Measurements from ENCODE around the gene ARHGAP11A. TPM values are rescaled to one million over a fixed set of nuclear protein-coding genes. Genes with fewer than 3 reads are reported as not detected.

Gene ARHGAP11A
- total RNA-seq, 1 donor from 2014 or later: 1.1 TPM

- TF ChIP-seq CTCF (IDR thresholded peaks at IDR 0.05; ENCODE audit: insufficient read depth, low read length, severe bottlenecking): no peak
These were observed 41.2 kb downstream of the ARHGAP11A start for GRCh38 chr15:32656496-32656895.

GRCh38 chr15:32657198-32657883 is 42.0 kb downstream of the ARHGAP11A start:
- Histone ChIP-seq H3K4me3 (ENCODE audit: low read depth, low read length) (no peak overlapping the region), H3K36me3 (ENCODE audit: control insufficient read depth, insufficient read depth, low read length) (no peaks in the 10 kb centered on the region), H3K27me3 (ENCODE audit: control insufficient read depth, insufficient read depth, low read length) (no peaks in the 10 kb centered on the region)
- DNase-seq (ENCODE audit: low read depth) (peak; percentile 84), FAIRE-seq (no peak)
- TF ChIP-seq CTCF (IDR thresholded peaks at IDR 0.05; ENCODE audit: insufficient read depth, low read length, severe bottlenecking): peak; percentile 52

More at GRCh38 chr15:32656496-32656895, 41.2 kb downstream of the ARHGAP11A start:
- H3K4me3 ChIP-seq (ENCODE audit: low read depth, low read length): no peak overlapping the region
- H3K36me3 ChIP-seq (ENCODE audit: control insufficient read depth, insufficient read depth, low read length): no peaks in the 10 kb centered on the region
- H3K27me3 ChIP-seq (ENCODE audit: control insufficient read depth, insufficient read depth, low read length): no peaks in the 10 kb centered on the region
- no peak for DNase-seq (ENCODE audit: low read depth)
- no peak for FAIRE-seq

DNA sequence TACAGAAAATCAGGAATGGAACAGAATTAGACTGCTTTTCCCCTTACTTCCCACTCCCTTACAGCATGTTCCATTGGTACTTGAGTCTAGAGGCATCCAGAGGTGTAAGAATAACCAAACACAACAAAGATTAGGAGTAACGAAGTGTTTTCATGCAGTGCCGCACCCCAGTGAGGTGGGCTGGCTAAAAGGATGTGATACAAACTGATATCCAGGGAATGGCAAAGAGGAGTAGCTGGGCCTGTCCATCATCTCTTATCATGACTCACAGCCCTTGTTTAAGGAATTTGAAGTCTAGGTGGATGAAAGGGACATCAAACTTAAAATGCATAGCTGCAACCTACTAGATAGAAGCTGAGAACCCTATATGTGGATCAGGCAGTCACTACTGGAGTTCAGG is 42.6 kb downstream of the ARHGAP11A start:
- Histone ChIP-seq H3K27me3 (ENCODE audit: control insufficient read depth, insufficient read depth, low read length) (no peaks in the 10 kb centered on the region), H3K36me3 (ENCODE audit: control insufficient read depth, insufficient read depth, low read length) (no peaks in the 10 kb centered on the region), H3K4me3 (ENCODE audit: low read depth, low read length) (no peak overlapping the region)
- DNase-seq (ENCODE audit: low read depth) (peak; percentile 52), FAIRE-seq (no peak)
- no peak for TF ChIP-seq CTCF (IDR thresholded peaks at IDR 0.05; ENCODE audit: insufficient read depth, low read length, severe bottlenecking)

GRCh38 chr15:32659340-32660155 is 44.2 kb downstream of the ARHGAP11A start:
- DNase-seq (ENCODE audit: low read depth) (peak; percentile 97), FAIRE-seq (no peak)
- Histone ChIP-seq H3K27me3 (ENCODE audit: control insufficient read depth, insufficient read depth, low read length) (no peaks in the 10 kb centered on the region), H3K4me3 (ENCODE audit: low read depth, low read length) (no peak overlapping the region), H3K36me3 (ENCODE audit: control insufficient read depth, insufficient read depth, low read length) (no peaks in the 10 kb centered on the region)
- TF ChIP-seq CTCF (IDR thresholded peaks at IDR 0.05; ENCODE audit: insufficient read depth, low read length, severe bottlenecking): peak; percentile 6

GRCh38 chr15:32663671-32664070 is 48.4 kb downstream of the ARHGAP11A start:
- H3K27me3 ChIP-seq (ENCODE audit: control insufficient read depth, insufficient read depth, low read length): no peaks in the 10 kb centered on the region
- DNase-seq (ENCODE audit: low read depth): no peak
- no peak for TF ChIP-seq CTCF (IDR thresholded peaks at IDR 0.05; ENCODE audit: insufficient read depth, low read length, severe bottlenecking)
- no peak overlapping the region for H3K4me3 ChIP-seq (ENCODE audit: low read depth, low read length)
- no peaks in the 10 kb centered on the region for H3K36me3 ChIP-seq (ENCODE audit: control insufficient read depth, insufficient read depth, low read length)
- FAIRE-seq: no peak
